NCI-H2029 (cell line): ENCODE measurements around the gene TGFBR3.
"Not testable (repeated sequence)": the region's sequence is repeated elsewhere in the genome, so short reads cannot be mapped to it uniquely, and the experiment has no call there.

ENCODE experiments used
- DNase-seq: peaks from one replicate; lab custom pipeline; 2025; lab: John Stamatoyannopoulos, UW

TGFBR3 gene

GRCh38 chr1:91682882-91683597, 202.9 kb downstream of the TGFBR3 start:
- DNase-seq, result no peak

- no peak for DNase-seq
These were observed 205.3 kb downstream of the TGFBR3 start for GRCh38 chr1:91680556-91681155.

GRCh38 chr1:91679446-91679845, 206.5 kb downstream of the TGFBR3 start:
- no peak for DNase-seq

GRCh38 chr1:91676030-91676429, 209.9 kb downstream of the TGFBR3 start:
- DNase-seq, result no peak

- DNase-seq, result no peak
These were observed 211.8 kb downstream of the TGFBR3 start for GRCh38 chr1:91674107-91674506.

GRCh38 chr1:91673613-91674012, 212.3 kb downstream of the TGFBR3 start:
- no peak for DNase-seq

GRCh38 chr1:91672601-91673161, 213.3 kb downstream of the TGFBR3 start:
- DNase-seq, result no peak

GRCh38 chr1:91670781-91671180, 215.2 kb downstream of the TGFBR3 start:
- no peak for DNase-seq

GRCh38 chr1:91669584-91670350, 216.2 kb downstream of the TGFBR3 start:
- DNase-seq, result no peak

- DNase-seq, result not testable (repeated sequence)
These were observed 219.3 kb downstream of the TGFBR3 start for GRCh38 chr1:91666651-91667050.

- no peak for DNase-seq
These were observed 224.8 kb downstream of the TGFBR3 start for GRCh38 chr1:91661121-91661520.

- no peak for DNase-seq
These were observed 225.2 kb downstream of the TGFBR3 start for GRCh38 chr1:91660708-91661107.

- DNase-seq, result no peak
These were observed 230.0 kb downstream of the TGFBR3 start for GRCh38 chr1:91655912-91656449.

- DNase-seq, result no peak
These were observed 232.8 kb downstream of the TGFBR3 start for GRCh38 chr1:91653183-91653582.

- no peak for DNase-seq
These were observed 234.3 kb downstream of the TGFBR3 start for GRCh38 chr1:91651661-91652071.

GRCh38 chr1:91651243-91651642, 234.7 kb downstream of the TGFBR3 start:
- DNase-seq, result no peak

- DNase-seq, result no peak
These were observed 235.2 kb downstream of the TGFBR3 start for GRCh38 chr1:91650764-91651163.

GRCh38 chr1:91647061-91647460, 238.9 kb downstream of the TGFBR3 start:
- no peak for DNase-seq

- DNase-seq, result no peak
These were observed 240.9 kb downstream of the TGFBR3 start for GRCh38 chr1:91645031-91645430.

- DNase-seq, result no peak
These were observed 242.5 kb downstream of the TGFBR3 start for GRCh38 chr1:91643431-91643830.

- no peak for DNase-seq
These were observed 244.9 kb downstream of the TGFBR3 start for GRCh38 chr1:91640877-91641526.

GRCh38 chr1:91637539-91637994, 248.4 kb downstream of the TGFBR3 start:
- no peak for DNase-seq
